ENCODE data around the gene RNF144B.

RNF144B gene

DNA sequence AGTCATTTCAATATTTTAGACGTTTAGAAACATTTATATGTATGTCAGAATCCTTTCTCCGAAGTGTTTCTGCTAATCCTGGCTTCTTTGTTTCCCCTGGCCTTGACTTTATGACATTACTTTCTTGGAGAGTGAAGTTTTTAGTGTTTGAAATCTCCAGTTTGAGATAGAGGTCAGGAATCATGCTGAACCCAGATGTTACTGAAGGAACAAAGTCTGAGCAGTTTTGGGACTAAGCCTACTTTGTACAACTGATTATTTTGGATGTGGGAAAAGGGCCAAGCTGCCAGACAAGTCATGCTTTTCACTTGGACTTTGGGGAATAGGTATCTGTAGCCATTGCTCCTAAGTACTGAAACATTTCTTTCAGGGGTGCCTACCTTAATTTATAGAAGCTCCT is 2.3 kb downstream of the RNF144B start:
- Histone ChIP-seq H3K27ac (no peak overlapping the region), H3K36me3 (ENCODE audit: insufficient read depth) (no peaks in the 10 kb centered on the region), H3K27me3 (ENCODE audit: insufficient read depth, low read depth) (no peaks in the 10 kb centered on the region), H3K4me3 (IDR thresholded peaks at IDR 0.05; ENCODE audit: insufficient read depth, low read depth, low read length) (no peak overlapping the region), H3K4me1 (ENCODE audit: low read depth, poor library complexity, severe bottlenecking) (peaks cover 41% of the 10 kb centered on the region), H3K79me2 (ENCODE audit: insufficient read depth, low read depth) (no peaks in the 10 kb centered on the region), H3K4me2 (peak overlapping the region; percentile 27; the same call in 1 of the 2 replicates), H4K20me1 (ENCODE audit: insufficient read depth) (no peaks in the 10 kb centered on the region), H2AFZ (ENCODE audit: low read depth) (no peak overlapping the region), H3K9ac (no peak overlapping the region)
- TF ChIP-seq, protein P1, sequence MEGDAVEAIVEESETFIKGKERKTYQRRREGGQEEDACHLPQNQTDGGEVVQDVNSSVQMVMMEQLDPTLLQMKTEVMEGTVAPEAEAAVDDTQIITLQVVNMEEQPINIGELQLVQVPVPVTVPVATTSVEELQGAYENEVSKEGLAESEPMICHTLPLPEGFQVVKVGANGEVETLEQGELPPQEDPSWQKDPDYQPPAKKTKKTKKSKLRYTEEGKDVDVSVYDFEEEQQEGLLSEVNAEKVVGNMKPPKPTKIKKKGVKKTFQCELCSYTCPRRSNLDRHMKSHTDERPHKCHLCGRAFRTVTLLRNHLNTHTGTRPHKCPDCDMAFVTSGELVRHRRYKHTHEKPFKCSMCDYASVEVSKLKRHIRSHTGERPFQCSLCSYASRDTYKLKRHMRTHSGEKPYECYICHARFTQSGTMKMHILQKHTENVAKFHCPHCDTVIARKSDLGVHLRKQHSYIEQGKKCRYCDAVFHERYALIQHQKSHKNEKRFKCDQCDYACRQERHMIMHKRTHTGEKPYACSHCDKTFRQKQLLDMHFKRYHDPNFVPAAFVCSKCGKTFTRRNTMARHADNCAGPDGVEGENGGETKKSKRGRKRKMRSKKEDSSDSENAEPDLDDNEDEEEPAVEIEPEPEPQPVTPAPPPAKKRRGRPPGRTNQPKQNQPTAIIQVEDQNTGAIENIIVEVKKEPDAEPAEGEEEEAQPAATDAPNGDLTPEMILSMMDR (conservative IDR thresholded peaks at IDR 0.05; ENCODE audit: low read depth, low read length): no peak

DNA sequence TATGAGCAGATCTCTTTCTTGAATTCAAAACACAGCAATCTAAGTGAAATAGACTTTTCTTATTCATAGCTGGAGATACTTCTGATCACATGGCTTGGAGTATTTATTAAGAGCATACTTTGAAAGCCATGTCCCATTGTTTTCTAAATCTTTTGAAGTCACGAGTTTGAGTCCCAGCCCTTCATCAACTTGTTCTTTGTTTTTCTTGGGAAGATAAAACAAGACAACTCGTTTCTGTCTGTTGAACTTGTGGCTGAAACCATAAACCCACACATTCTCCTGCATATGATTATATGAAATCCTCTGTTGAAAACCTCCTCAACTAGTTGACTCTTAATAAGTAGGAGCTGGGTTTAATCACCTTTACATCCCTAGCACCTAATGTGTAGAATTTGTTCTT is 3.3 kb downstream of the RNF144B start:
- H3K9ac ChIP-seq: no peak overlapping the region
- no peaks in the 10 kb centered on the region for H3K36me3 ChIP-seq (ENCODE audit: insufficient read depth)
- H3K27me3 ChIP-seq (ENCODE audit: insufficient read depth, low read depth): no peaks in the 10 kb centered on the region
- H4K20me1 ChIP-seq (ENCODE audit: insufficient read depth): no peaks in the 10 kb centered on the region
- H3K27ac ChIP-seq: no peak overlapping the region
- peak overlapping the region; percentile 44 for H3K4me2 ChIP-seq
- no peaks in the 10 kb centered on the region for H3K79me2 ChIP-seq (ENCODE audit: insufficient read depth, low read depth)
- H3K4me3 ChIP-seq (IDR thresholded peaks at IDR 0.05; ENCODE audit: insufficient read depth, low read depth, low read length): no peak overlapping the region
- no peak overlapping the region for H2AFZ ChIP-seq (ENCODE audit: low read depth)
- peaks cover 41% of the 10 kb centered on the region for H3K4me1 ChIP-seq (ENCODE audit: low read depth, poor library complexity, severe bottlenecking)
- TF ChIP-seq, protein P1 (conservative IDR thresholded peaks at IDR 0.05; ENCODE audit: low read depth, low read length): no peak

DNA sequence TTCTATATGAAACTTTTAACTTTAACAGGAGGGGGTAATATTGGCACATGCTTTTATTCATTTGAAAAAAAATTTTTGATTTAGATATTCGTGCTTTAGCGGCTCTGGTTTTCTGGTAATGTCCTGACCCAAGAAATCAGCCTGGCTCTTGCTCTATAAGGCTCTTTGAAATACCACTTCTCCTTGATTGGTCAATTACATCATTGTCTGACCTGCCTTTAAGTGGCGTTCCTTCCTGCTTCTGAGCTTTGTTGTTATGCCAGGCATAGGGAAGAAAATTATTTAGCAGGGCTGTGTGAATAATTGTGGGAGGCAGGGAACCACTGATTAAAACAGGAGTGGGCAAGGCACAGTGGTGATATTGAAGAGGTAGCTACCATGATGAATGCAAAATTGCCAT is 3.9 kb downstream of the RNF144B start:
- no peaks in the 10 kb centered on the region for H4K20me1 ChIP-seq (ENCODE audit: insufficient read depth)
- H3K27me3 ChIP-seq (ENCODE audit: insufficient read depth, low read depth): no peaks in the 10 kb centered on the region
- no peak overlapping the region for H3K27ac ChIP-seq
- H3K79me2 ChIP-seq (ENCODE audit: insufficient read depth, low read depth): no peaks in the 10 kb centered on the region
- TF ChIP-seq, protein P1 (conservative IDR thresholded peaks at IDR 0.05; ENCODE audit: low read depth, low read length): no peak
- peaks cover 41% of the 10 kb centered on the region for H3K4me1 ChIP-seq (ENCODE audit: low read depth, poor library complexity, severe bottlenecking)
- H2AFZ ChIP-seq (ENCODE audit: low read depth): no peak overlapping the region
- no peaks in the 10 kb centered on the region for H3K36me3 ChIP-seq (ENCODE audit: insufficient read depth)
- no peak overlapping the region for H3K4me3 ChIP-seq (IDR thresholded peaks at IDR 0.05; ENCODE audit: insufficient read depth, low read depth, low read length)
- H3K9ac ChIP-seq: no peak overlapping the region
- peak overlapping the region; percentile 44 for H3K4me2 ChIP-seq

DNA sequence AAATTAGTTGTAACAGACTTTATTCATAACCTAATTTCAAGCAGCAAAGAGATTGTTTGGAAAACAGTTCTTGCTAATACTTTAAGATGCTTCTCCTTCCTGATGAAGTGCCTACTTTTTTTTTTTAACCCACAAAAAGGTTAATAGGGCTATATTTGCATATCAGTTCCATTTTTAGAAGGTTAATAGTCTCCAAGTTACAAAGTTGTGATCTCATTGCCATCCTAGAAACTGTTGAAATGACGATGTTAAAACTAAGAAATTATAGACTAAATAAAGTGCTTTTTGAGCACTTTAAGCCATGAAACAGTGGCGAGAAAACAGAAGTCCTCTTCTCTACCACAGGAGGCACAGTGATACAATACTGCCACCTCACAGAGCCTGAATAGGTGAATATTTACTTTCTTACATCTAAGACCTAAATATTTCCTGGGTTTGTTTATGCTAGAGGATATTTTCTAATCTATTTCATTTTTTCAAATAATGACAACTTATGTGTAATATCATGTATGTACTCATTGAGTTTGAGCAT is 5.3 kb downstream of the RNF144B start:
- H3K4me3 ChIP-seq (IDR thresholded peaks at IDR 0.05; ENCODE audit: insufficient read depth, low read depth, low read length): no peak overlapping the region
- H3K27ac ChIP-seq: no peak overlapping the region
- no peak overlapping the region for H2AFZ ChIP-seq (ENCODE audit: low read depth)
- no peak overlapping the region for H3K4me2 ChIP-seq
- peaks cover 37% of the 10 kb centered on the region for H3K4me1 ChIP-seq (ENCODE audit: low read depth, poor library complexity, severe bottlenecking)
- no peak overlapping the region for H3K9ac ChIP-seq
- no peaks in the 10 kb centered on the region for H3K79me2 ChIP-seq (ENCODE audit: insufficient read depth, low read depth)
- no peaks in the 10 kb centered on the region for H3K27me3 ChIP-seq (ENCODE audit: insufficient read depth, low read depth)
- H3K36me3 ChIP-seq (ENCODE audit: insufficient read depth): no peaks in the 10 kb centered on the region
- H4K20me1 ChIP-seq (ENCODE audit: insufficient read depth): no peaks in the 10 kb centered on the region
- TF ChIP-seq, protein P1 (conservative IDR thresholded peaks at IDR 0.05; ENCODE audit: low read depth, low read length): no peak
